HEK293 (cell line): ENCODE data around the gene RRP1B.

ENCODE experiments used
- KLF8 ChIP-seq: fragments of 450-650 bp; formaldehyde crosslinking; IDR thresholded peaks from 2 replicates; pipeline ENCODE4 v1.5.1; 2016; ENCODE audit warnings: missing biosample characterization, missing genetic modification characterization
- REPIN1 ChIP-seq: fragments of 450-650 bp; formaldehyde crosslinking; IDR thresholded peaks from 2 replicates; pipeline ENCODE4 v1.5.1; 2017; ENCODE audit warnings: missing biosample characterization, missing genetic modification characterization, low read depth
- YY1 ChIP-seq: fragments of 450-650 bp; formaldehyde crosslinking; IDR thresholded peaks from 2 replicates; pipeline ENCODE4 v1.5.1; 2018; ENCODE audit warnings: missing biosample characterization, missing genetic modification characterization
- ZNF549 ChIP-seq: fragments of 450-650 bp; IDR thresholded peaks from 2 replicates; pipeline ENCODE4 v1.5.1; 2018; ENCODE audit warnings: missing biosample characterization, missing genetic modification characterization, mild to moderate bottlenecking, inconsistent platforms, moderate library complexity
- TF ChIP-seq, protein P1 (sequence below): fragments of 450-650 bp; formaldehyde crosslinking; IDR thresholded peaks from 2 replicates; pipeline ENCODE4 v1.5.1; 2016; ENCODE audit warnings: missing biosample characterization, missing genetic modification characterization
- TF ChIP-seq, protein P2 (sequence below): sonication (generic); formaldehyde crosslinking; IDR thresholded peaks from 2 replicates; pipeline ENCODE4 v1.8.1; 2022; ENCODE audit warnings: mild to moderate bottlenecking, moderate library complexity, missing genetic modification reagents
- TF ChIP-seq, protein P3 (sequence below): fragments of 450-650 bp; formaldehyde crosslinking; IDR thresholded peaks from 2 replicates; pipeline ENCODE4 v1.5.1; 2016; ENCODE audit warnings: missing biosample characterization, missing genetic modification characterization
- TF ChIP-seq, protein P4 (sequence below): fragments of 450-650 bp; formaldehyde crosslinking; IDR thresholded peaks from 2 replicates; pipeline ENCODE4 v1.5.1; 2016; ENCODE audit warnings: missing biosample characterization, missing genetic modification characterization
- TF ChIP-seq, protein P5 (sequence below): fragments of 450-650 bp; formaldehyde crosslinking; IDR thresholded peaks from 2 replicates; pipeline ENCODE4 v1.5.1; 2016; ENCODE audit warnings: missing biosample characterization, missing genetic modification characterization
- TF ChIP-seq, protein P6 (sequence below): fragments of 450-650 bp; formaldehyde crosslinking; IDR thresholded peaks from 2 replicates; pipeline ENCODE4 v1.5.1; 2017; ENCODE audit warnings: missing biosample characterization, mild to moderate bottlenecking, missing genetic modification characterization, moderate library complexity

DNA sequence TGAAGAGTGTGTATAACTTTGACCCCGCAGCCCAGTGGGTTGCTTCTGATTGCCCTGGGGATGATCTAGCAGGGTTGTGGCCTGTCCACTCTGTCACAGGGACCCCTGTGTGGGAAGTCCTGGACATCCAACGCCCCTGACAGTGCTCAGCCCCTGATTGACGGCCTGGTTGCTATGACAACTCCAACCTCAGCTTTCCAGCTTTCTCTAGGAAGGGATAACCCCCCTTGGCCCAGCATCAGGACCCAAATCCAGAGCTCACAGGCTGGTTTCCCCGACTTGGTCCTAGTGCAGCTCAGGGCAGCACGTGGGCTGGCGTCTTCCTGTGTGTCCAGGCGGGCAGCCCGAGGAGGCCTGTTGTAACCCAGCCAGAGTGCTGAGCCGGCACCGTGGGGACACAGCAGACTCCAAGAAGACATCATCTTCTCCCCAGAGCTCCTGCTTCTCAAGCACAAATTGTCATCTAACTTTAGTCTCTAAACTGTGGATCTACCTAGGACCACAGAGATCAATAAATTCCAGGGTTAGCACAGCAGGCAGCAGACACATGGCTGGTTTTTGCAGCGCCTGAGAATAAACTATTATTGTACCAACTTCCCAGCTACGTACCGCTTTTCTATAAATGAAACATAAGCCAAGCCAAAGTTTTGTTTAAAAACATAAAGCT, 40.7 kb downstream of the RRP1B start:
- TF ChIP-seq REPIN1 (tag by site-specific recombination), result no peak
- TF ChIP-seq YY1 (tag by site-specific recombination), result no peak
- TF ChIP-seq, protein P1, sequence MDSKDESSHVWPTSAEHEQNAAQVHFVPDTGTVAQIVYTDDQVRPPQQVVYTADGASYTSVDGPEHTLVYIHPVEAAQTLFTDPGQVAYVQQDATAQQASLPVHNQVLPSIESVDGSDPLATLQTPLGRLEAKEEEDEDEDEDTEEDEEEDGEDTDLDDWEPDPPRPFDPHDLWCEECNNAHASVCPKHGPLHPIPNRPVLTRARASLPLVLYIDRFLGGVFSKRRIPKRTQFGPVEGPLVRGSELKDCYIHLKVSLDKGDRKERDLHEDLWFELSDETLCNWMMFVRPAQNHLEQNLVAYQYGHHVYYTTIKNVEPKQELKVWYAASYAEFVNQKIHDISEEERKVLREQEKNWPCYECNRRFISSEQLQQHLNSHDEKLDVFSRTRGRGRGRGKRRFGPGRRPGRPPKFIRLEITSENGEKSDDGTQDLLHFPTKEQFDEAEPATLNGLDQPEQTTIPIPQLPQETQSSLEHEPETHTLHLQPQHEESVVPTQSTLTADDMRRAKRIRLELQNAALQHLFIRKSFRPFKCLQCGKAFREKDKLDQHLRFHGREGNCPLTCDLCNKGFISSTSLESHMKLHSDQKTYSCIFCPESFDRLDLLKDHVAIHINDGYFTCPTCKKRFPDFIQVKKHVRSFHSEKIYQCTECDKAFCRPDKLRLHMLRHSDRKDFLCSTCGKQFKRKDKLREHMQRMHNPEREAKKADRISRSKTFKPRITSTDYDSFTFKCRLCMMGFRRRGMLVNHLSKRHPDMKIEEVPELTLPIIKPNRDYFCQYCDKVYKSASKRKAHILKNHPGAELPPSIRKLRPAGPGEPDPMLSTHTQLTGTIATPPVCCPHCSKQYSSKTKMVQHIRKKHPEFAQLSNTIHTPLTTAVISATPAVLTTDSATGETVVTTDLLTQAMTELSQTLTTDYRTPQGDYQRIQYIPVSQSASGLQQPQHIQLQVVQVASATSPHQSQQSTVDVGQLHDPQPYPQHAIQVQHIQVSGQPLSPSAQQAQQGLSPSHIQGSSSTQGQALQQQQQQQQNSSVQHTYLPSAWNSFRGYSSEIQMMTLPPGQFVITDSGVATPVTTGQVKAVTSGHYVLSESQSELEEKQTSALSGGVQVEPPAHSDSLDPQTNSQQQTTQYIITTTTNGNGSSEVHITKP, result no peak
- TF ChIP-seq, protein P2, sequence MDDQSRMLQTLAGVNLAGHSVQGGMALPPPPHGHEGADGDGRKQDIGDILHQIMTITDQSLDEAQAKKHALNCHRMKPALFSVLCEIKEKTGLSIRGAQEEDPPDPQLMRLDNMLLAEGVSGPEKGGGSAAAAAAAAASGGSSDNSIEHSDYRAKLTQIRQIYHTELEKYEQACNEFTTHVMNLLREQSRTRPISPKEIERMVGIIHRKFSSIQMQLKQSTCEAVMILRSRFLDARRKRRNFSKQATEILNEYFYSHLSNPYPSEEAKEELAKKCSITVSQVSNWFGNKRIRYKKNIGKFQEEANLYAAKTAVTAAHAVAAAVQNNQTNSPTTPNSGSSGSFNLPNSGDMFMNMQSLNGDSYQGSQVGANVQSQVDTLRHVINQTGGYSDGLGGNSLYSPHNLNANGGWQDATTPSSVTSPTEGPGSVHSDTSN (CRISPR knock-in tag), result no peak
- TF ChIP-seq, protein P3, sequence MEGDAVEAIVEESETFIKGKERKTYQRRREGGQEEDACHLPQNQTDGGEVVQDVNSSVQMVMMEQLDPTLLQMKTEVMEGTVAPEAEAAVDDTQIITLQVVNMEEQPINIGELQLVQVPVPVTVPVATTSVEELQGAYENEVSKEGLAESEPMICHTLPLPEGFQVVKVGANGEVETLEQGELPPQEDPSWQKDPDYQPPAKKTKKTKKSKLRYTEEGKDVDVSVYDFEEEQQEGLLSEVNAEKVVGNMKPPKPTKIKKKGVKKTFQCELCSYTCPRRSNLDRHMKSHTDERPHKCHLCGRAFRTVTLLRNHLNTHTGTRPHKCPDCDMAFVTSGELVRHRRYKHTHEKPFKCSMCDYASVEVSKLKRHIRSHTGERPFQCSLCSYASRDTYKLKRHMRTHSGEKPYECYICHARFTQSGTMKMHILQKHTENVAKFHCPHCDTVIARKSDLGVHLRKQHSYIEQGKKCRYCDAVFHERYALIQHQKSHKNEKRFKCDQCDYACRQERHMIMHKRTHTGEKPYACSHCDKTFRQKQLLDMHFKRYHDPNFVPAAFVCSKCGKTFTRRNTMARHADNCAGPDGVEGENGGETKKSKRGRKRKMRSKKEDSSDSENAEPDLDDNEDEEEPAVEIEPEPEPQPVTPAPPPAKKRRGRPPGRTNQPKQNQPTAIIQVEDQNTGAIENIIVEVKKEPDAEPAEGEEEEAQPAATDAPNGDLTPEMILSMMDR (tag by site-specific recombination), result no peak
- TF ChIP-seq ZNF549, result no peak
- TF ChIP-seq, protein P4, sequence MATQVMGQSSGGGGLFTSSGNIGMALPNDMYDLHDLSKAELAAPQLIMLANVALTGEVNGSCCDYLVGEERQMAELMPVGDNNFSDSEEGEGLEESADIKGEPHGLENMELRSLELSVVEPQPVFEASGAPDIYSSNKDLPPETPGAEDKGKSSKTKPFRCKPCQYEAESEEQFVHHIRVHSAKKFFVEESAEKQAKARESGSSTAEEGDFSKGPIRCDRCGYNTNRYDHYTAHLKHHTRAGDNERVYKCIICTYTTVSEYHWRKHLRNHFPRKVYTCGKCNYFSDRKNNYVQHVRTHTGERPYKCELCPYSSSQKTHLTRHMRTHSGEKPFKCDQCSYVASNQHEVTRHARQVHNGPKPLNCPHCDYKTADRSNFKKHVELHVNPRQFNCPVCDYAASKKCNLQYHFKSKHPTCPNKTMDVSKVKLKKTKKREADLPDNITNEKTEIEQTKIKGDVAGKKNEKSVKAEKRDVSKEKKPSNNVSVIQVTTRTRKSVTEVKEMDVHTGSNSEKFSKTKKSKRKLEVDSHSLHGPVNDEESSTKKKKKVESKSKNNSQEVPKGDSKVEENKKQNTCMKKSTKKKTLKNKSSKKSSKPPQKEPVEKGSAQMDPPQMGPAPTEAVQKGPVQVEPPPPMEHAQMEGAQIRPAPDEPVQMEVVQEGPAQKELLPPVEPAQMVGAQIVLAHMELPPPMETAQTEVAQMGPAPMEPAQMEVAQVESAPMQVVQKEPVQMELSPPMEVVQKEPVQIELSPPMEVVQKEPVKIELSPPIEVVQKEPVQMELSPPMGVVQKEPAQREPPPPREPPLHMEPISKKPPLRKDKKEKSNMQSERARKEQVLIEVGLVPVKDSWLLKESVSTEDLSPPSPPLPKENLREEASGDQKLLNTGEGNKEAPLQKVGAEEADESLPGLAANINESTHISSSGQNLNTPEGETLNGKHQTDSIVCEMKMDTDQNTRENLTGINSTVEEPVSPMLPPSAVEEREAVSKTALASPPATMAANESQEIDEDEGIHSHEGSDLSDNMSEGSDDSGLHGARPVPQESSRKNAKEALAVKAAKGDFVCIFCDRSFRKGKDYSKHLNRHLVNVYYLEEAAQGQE (tag by site-specific recombination), result no peak
- TF ChIP-seq, protein P5, sequence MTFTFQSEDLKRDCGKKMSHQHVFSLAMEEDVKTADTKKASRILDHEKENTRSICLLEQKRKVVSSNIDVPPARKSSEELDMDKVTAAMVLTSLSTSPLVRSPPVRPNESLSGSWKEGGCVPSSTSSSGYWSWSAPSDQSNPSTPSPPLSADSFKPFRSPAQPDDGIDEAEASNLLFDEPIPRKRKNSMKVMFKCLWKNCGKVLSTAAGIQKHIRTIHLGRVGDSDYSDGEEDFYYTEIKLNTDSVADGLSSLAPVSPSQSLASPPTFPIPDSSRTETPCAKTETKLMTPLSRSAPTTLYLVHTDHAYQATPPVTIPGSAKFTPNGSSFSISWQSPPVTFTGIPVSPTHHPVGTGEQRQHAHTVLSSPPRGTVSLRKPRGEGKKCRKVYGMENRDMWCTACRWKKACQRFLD (tag by site-specific recombination), result no peak
- TF ChIP-seq, protein P6, sequence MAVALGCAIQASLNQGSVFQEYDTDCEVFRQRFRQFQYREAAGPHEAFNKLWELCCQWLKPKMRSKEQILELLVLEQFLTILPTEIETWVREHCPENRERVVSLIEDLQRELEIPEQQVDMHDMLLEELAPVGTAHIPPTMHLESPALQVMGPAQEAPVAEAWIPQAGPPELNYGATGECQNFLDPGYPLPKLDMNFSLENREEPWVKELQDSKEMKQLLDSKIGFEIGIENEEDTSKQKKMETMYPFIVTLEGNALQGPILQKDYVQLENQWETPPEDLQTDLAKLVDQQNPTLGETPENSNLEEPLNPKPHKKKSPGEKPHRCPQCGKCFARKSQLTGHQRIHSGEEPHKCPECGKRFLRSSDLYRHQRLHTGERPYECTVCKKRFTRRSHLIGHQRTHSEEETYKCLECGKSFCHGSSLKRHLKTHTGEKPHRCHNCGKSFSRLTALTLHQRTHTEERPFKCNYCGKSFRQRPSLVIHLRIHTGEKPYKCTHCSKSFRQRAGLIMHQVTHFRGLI (tag by site-specific recombination), result no peak
- no peak for TF ChIP-seq KLF8 (tag by site-specific recombination)
